Endothelial cell of umbilical vein (primary cell): ENCODE results near the gene CSNK1G3. TPM values are rescaled to one million over a fixed set of nuclear protein-coding genes. Genes with fewer than 3 reads are reported as not detected.

ENCODE experiments used
- BruUV-seq: library from RNA; stranded (reverse); fragments of 400-500 nt; replicated peaks from 2 replicates; lab custom pipeline; 2021; lab: Mats Ljungman, UMichigan
- CTCF ChIA-PET: fragments of 300-600, 350-600 bp; sonication (Branson Sonifier 250); formaldehyde crosslinking; loops from one replicate; lab custom pipeline; 2021; ENCODE audit warnings: antibody characterized with exemption, inconsistent platforms; lab: Charles Lee
- POLR2A ChIA-PET: fragments of 300-600, 350-600 bp; sonication (Branson Sonifier 250); formaldehyde crosslinking; loops from one replicate; lab custom pipeline; 2021; ENCODE audit warnings: antibody characterized with exemption, inconsistent platforms; lab: Charles Lee
- DNase-seq: peaks from one replicate; pipeline ENCODE4 v3.0.0-alpha.2; 2011; ENCODE audit warnings: low read depth, low spot score
- FAIRE-seq: peaks from 2 replicates; lab custom pipeline; 2011; peaks lifted over from hg19 to GRCh38; lab: Jason Lieb, UNC
- H2AFZ ChIP-seq: 2 replicates; pipeline ENCODE4 v1.6.0; 2012; ENCODE audit warnings: low read depth, low read length, control low read depth, inconsistent platforms
- H3K27ac ChIP-seq: 2 replicates; pipeline ENCODE4 v1.5.1; 2011; ENCODE audit warnings: low read depth, mild to moderate bottlenecking, control low read depth, low read length, moderate library complexity; ENCODE audit not compliant: insufficient read depth
- H3K27me3 ChIP-seq, 2 experiments: 2 replicates each; pipeline versions ENCODE4 v1.6.0 to v1.6.1; 2011; ENCODE audit warnings: low read length in 2 of 2, mixed read lengths in 1 of 2; ENCODE audit not compliant: control insufficient read depth in 2 of 2, insufficient read depth in 2 of 2
- H3K36me3 ChIP-seq, 2 experiments: 2 replicates in 1 of 2; 3 replicates in 1 of 2; pipeline ENCODE4 v1.5.1; 2011; ENCODE audit warnings: low read length in 2 of 2, mild to moderate bottlenecking in 1 of 2, moderate library complexity in 1 of 2; ENCODE audit not compliant: control insufficient read depth in 2 of 2, insufficient read depth in 2 of 2; ENCODE audit errors: extremely low read depth in 1 of 2
- H3K4me1 ChIP-seq: 3 replicates; pipeline ENCODE4 v1.5.1; 2011; ENCODE audit warnings: mild to moderate bottlenecking, low read length; ENCODE audit not compliant: control insufficient read depth, insufficient read depth; ENCODE audit errors: extremely low read depth
- H3K4me2 ChIP-seq: 2 replicates; pipeline ENCODE4 v1.6.1; 2011; ENCODE audit warnings: low read length, control low read depth, mixed read lengths; ENCODE audit not compliant: insufficient read depth
- H3K4me3 ChIP-seq, 3 experiments: fragments of 200-600 bp in 1 of 3; sonication (generic), shearing (Covaris generic) in 1 of 3; replicated peaks in 1 of 3; 2 replicates each; pipeline ENCODE4 v1.5.1; 2011 to 2016; ENCODE audit warnings: control low read depth in 3 of 3, low read length in 3 of 3, mild to moderate bottlenecking in 2 of 3, inconsistent platforms in 1 of 3, low read depth in 1 of 3, moderate library complexity in 1 of 3; ENCODE audit not compliant: insufficient read depth in 1 of 3
- H3K79me2 ChIP-seq: 2 replicates; pipeline ENCODE4 v1.6.0; 2012; ENCODE audit warnings: low read length, inconsistent platforms; ENCODE audit not compliant: control insufficient read depth, insufficient read depth
- H3K9ac ChIP-seq: replicated peaks from 2 replicates; pipeline ENCODE3; 2011; ENCODE audit warnings: low read length, control low read depth; ENCODE audit not compliant: insufficient read depth; ENCODE audit errors: extremely low read depth
- H3K9me1 ChIP-seq: replicated peaks from 3 replicates; pipeline ENCODE4 v1.6.0; 2011; ENCODE audit warnings: mild to moderate bottlenecking, low read length; ENCODE audit not compliant: control insufficient read depth, insufficient read depth; ENCODE audit errors: extremely low read depth
- H3K9me3 ChIP-seq: replicated peaks from 2 replicates; pipeline ENCODE4 v1.5.1; 2012; ENCODE audit warnings: low read length, inconsistent platforms; ENCODE audit not compliant: control insufficient read depth, insufficient read depth
- H4K20me1 ChIP-seq: replicated peaks from 2 replicates; pipeline ENCODE3; 2011; ENCODE audit warnings: mild to moderate bottlenecking, low read length; ENCODE audit not compliant: control insufficient read depth, insufficient read depth; ENCODE audit errors: extremely low read depth
- CTCF ChIP-seq, 2 donors: IDR thresholded peaks; 1 replicate in 1 of 2; 2 replicates in 1 of 2; pipeline ENCODE4 v1.5.1; 2011; ENCODE audit warnings: low read length in 2 of 2, mild to moderate bottlenecking in 2 of 2, moderate library complexity in 2 of 2, control low read depth in 1 of 2, inconsistent platforms in 1 of 2, low read depth in 1 of 2; ENCODE audit not compliant: insufficient read depth in 1 of 2; ENCODE audit errors: extremely low read depth in 1 of 2
- EZH2 ChIP-seq: IDR thresholded peaks from 2 replicates; pipeline ENCODE4 v1.6.1; 2012; ENCODE audit warnings: borderline replicate concordance, low read depth, mild to moderate bottlenecking, moderate library complexity, low read length, inconsistent platforms; ENCODE audit not compliant: severe bottlenecking
- FOS ChIP-seq: IDR thresholded peaks from 2 replicates; pipeline ENCODE4 v1.6.1; 2011; ENCODE audit warnings: mild to moderate bottlenecking, low read length, moderate library complexity, borderline replicate concordance; ENCODE audit not compliant: insufficient read depth
- GATA2 ChIP-seq: IDR thresholded peaks from 2 replicates; pipeline ENCODE4 v1.7.0; 2011; ENCODE audit warnings: low read depth, mild to moderate bottlenecking, moderate library complexity, mixed read lengths, low read length; ENCODE audit not compliant: insufficient read length, insufficient read depth
- JUN ChIP-seq: IDR thresholded peaks from 2 replicates; pipeline ENCODE4 v1.6.1; 2011; ENCODE audit warnings: borderline replicate concordance, low read depth; ENCODE audit not compliant: insufficient read length, insufficient read depth
- MAX ChIP-seq: IDR thresholded peaks from 2 replicates; pipeline ENCODE4 v1.6.1; 2011; ENCODE audit not compliant: insufficient read depth, insufficient read length
- MYC ChIP-seq: IDR thresholded peaks from one replicate; pipeline ENCODE4 v1.6.1; 2011; ENCODE audit warnings: mild to moderate bottlenecking, low read depth, low read length
- POLR2A ChIP-seq: IDR thresholded peaks from 2 replicates; pipeline ENCODE4 v1.6.1; 2012; ENCODE audit warnings: low read depth, mild to moderate bottlenecking, control low read depth, low read length
- POLR2AphosphoS5 ChIP-seq: IDR thresholded peaks from 2 replicates; pipeline ENCODE4 v1.6.1; 2012; ENCODE audit warnings: low read depth, mild to moderate bottlenecking, control low read depth, low read length, moderate library complexity; ENCODE audit not compliant: insufficient read depth
- dilution Hi-C: fragments of 300-500 bp; cut with MboI; formaldehyde crosslinking; loops from one replicate; pipeline ENCODE4 v1.15.0; 2019; ENCODE audit warnings: low sequenced_read_pairs; ENCODE audit not compliant: extremely low pct_ligation_motif_present
- intact Hi-C: fragments of 100-400 bp; cut with micrococcal nuclease; formaldehyde crosslinking; loops from one replicate; pipeline ENCODE4 v1.10.0; 2022
- polyA plus RNA-seq, 4 experiments: library from polyadenylated mRNA; depleted of rRNA in 3 of 4; stranded (reverse) in 3 of 4; unstranded in 1 of 4; fragments of >200 nt; gene quantifications; 2 replicates each; pipeline versions ENCODE4 v1.2.1 to v1.2.3, GENCODE V29; 2011 to 2012; ENCODE audit warnings: missing spikeins in 1 of 4
- total RNA-seq: library from RNA; stranded (reverse); gene quantifications from 2 replicates; pipeline ENCODE4 v1.2.3, GENCODE V29; 2021

The CSNK1G3 gene
- total and polyA plus RNA-seq, 2 donors (not counting 3 experiments of a cell fraction or from before 2014, with no cell fraction given) = 10.4 to 35.9 TPM

DNA sequence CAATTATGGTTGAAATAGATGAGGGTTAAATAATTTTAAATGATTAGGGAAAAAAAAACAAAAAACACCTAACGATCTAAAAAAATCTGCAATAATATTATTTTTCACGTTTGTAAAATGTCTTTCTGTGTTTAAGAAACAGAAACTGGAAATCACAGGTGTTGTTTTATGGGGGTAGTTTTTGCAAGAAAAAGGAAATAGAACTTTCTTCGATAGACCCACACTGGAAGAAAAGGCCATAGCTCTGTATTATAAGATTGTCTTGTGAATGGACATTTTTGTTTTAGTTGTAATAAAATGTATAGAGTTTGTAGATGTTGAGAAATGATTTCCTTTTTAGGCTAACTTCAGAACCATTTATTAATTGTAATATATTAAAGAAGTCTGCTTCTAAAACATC, 5.5 kb downstream of the CSNK1G3 start:
- dilution Hi-C loops (no loop called here), intact Hi-C loops (loop anchor here (10.0 kb wide), 1 partner anchor 673 kb away; the partner anchor contains the start of gene SNX24)
- FAIRE-seq (no peak), DNase-seq (no peak)
- H3K4me2 ChIP-seq = no peak overlapping the region
- H3K9ac ChIP-seq = no peak overlapping the region
- peaks cover 4% of the 10 kb centered on the region for H4K20me1 ChIP-seq
- no TSS peak for BruUV-seq
- peaks cover 7% of the 10 kb centered on the region for H3K4me1 ChIP-seq
- ChIA-PET POLR2A (no interaction called here), CTCF (interaction anchor here (1.0 to 1.2 kb wide), 2 partner anchors 10 to 94 kb away, joined by 3 to 4 read pairs; partner anchors contain the start of gene CEP120)
- TF ChIP-seq POLR2AphosphoS5 (no peak), FOS (no peak), MAX (no peak), POLR2A (no peak)
- H3K9me1 ChIP-seq = no peaks in the 10 kb centered on the region
- H3K27me3 ChIP-seq = no peaks in the 10 kb centered on the region
- H3K36me3 ChIP-seq = no peaks in the 10 kb centered on the region
- no peak overlapping the region for H3K4me3 ChIP-seq
- H3K9me3 ChIP-seq = no peaks in the 10 kb centered on the region
- H3K79me2 ChIP-seq = peaks cover 89% of the 10 kb centered on the region
- H3K27ac ChIP-seq = no peak overlapping the region
- no peak overlapping the region for H2AFZ ChIP-seq

GRCh38 chr5:123518111-123518510, 6.1 kb downstream of the CSNK1G3 start:
- Histone ChIP-seq H3K9me3 (no peaks in the 10 kb centered on the region), H3K27me3 (no peaks in the 10 kb centered on the region), H3K27ac (no peak overlapping the region), H3K4me3 (no peak overlapping the region), H4K20me1 (peaks cover 4% of the 10 kb centered on the region), H3K4me1 (peaks cover 5% of the 10 kb centered on the region), H2AFZ (no peak overlapping the region), H3K9me1 (peaks cover 2% of the 10 kb centered on the region), H3K79me2 (peaks cover 88% of the 10 kb centered on the region), H3K9ac (no peak overlapping the region), H3K36me3 (no peaks in the 10 kb centered on the region), H3K4me2 (no peak overlapping the region)
- DNase-seq (no peak), FAIRE-seq (no peak)
- TF ChIP-seq EZH2 = no peak
- no peak for TF ChIP-seq POLR2A
- no peak for TF ChIP-seq FOS
- TF ChIP-seq MAX = no peak
- TF ChIP-seq GATA2 = no peak
- TF ChIP-seq MYC = no peak
- TF ChIP-seq JUN = no peak
- TF ChIP-seq POLR2AphosphoS5 = no peak
- TF ChIP-seq CTCF (IDR thresholded peaks at IDR 0.05; ENCODE audit: extremely low read depth in 1 of 2, insufficient read depth in 1 of 2, low read depth in 1 of 2, low read length in 2 of 2) = no peak
- CTCF ChIA-PET = interaction anchor here (0.7 to 1.2 kb wide), 3 partner anchors 9 to 151 kb away, joined by 3 to 4 read pairs (median 3); partner anchors contain the start of gene CEP120
- dilution Hi-C loops = no loop called here
- BruUV-seq = no TSS peak
- POLR2A ChIA-PET = no interaction called here
- intact Hi-C loops = loop anchor here (10.0 kb wide), 1 partner anchor 673 kb away; the partner anchor contains the start of gene SNX24
